Hippocampal formation (tissue), 2 donors: ENCODE measurements around the gene SCAMP2.

Experiments
- DNase-seq, 2 donors: peaks; one replicate each; lab custom pipeline; 2025; lab: John Stamatoyannopoulos, UW

The SCAMP2 gene

DNA sequence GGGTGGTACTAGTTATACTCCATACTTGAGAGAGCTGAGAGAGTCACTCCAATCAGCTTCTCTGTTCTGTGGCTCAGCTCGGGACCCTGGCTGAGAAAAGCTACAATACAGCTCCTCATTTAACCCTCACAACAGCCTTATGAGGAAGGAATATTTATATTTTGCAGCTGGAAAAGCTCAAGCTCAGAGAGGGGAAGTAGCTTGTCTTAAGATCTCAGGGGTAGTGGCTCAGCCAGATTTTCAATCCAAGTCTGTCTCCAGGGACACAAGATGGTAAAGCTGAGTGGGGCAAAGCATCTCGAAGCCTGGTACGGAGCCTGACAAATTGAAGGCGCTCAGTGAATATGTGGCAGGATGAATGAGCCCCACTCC, 14.8 kb downstream of the SCAMP2 start:
- DNase-seq: no peak

DNA sequence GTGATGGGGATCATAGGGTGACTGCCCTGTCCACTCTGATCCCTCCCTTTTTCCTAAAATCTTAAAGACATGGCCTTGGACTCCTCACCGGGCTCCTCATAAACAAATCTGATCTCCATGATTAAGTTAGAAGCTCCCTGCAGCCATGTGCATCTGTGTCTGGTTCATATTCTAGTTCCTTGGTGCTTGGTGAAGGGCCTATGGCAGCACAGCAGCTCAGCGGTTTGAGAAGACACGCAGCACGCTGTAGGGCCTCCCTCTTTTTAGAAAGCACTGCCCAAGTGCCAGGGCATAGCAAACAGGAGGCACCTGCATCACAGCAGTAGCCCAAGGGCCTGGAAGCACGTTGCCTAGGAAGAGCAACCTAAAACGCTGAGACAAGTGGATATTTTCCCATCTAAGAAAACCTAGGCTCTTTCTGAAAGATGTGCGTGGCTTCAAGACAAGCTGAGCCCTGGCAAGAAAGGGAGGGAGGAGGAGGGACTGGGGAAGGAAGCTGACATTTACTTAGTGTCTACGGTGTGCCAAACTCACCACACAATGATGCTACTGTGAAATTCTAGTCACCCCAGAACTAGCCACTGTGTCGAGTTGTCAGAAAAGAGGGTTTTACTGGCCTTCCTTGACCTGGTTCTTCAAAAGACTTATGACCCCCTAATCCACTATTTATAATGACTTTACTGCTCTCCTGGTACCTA, 15.3 kb downstream of the SCAMP2 start:
- no peak for DNase-seq

DNA sequence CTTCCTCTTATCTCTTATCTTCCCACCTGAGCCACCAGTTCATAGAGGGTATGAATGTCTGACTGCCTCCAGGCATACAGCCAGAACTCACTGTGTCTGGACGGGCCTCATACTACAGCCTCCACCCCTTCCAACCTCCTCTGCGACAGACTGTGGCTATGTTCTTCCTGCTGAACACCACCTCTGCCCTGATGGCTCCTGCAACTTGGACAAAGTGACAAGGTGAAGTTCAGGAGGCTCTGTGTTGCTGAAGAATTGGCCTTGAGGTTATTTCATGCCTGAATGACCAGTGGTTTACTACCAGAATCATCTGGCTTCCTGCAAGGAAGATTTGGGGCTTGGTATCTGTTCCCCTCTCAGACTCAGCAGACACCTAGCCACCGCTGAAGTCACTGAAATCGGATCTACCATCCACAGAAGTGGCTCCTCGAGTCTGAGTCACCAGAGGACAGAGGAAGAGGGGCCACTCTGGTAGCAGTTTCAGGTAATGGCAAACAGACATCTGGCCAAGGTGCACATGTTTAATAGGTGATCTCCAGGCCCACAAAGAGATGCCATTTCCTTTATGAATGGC, 16.0 kb downstream of the SCAMP2 start:
- no peak for DNase-seq

DNA sequence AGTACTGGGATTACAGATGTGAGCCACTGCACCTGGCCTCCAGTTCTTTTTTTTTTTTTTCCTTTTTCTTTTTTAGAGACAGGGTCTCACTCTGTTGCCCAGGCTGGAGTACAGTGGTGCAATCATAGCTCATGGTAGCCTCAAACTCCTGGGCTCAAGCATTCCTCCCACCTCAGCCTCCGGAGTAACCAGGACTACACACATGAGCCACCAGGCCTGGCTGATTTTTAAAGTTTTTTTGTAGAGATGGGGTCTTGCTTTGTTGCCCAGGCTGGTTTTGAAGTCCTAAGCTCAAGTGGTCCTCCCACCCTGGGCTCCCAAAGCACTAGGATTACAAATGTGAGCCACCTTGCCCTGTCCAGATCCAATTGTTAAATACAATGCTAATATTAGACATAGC, 16.6 kb downstream of the SCAMP2 start:
- no peak for DNase-seq

DNA sequence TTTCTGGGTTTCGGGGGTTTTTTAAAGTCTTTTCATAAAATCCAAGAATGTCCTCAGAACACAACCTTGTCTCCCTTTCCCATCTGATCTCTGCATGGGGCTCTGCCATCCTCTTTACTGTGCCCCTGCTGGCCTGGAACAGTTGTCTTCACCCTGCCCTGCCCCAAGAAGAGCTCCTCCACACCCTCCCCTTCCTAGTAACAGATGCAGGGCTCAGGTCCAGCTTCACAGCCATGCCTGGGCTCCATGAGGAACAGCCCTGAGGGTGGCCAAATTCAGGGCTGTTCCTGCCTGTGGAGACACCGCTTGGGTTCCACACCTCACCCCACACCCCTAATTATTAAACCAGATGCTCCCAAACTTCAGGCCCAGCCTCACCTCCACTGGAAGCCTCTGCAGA, 17.3 kb downstream of the SCAMP2 start:
- no peak for DNase-seq

DNA sequence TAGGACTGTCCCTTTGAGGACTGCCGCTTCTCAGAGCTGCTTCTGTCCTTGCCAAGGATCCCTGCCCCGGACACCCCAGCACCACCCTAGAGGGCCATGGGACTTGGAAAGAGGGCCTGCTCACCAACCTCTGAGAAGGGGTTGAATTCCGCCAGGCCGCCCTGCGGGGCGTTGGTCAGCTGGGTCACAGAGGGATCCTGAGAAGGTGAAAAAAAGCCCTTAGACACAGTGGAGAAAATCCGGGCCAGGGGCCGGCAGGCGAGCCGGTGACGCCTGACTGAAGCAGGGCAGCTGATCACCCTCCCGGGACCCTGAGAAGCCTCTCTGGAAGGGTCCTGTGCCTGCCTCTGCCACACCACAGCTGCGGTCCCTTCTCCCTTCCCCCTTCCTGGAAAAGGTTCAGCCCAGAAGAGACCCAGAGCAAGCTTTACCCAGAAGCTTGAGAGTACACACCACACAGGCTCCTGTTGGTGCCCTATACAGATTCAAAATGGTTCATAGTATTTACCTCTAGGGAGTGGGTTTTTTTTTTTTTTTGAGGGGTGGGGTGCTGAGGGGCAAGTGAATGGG, 18.6 kb downstream of the SCAMP2 start:
- no peak for DNase-seq

DNA sequence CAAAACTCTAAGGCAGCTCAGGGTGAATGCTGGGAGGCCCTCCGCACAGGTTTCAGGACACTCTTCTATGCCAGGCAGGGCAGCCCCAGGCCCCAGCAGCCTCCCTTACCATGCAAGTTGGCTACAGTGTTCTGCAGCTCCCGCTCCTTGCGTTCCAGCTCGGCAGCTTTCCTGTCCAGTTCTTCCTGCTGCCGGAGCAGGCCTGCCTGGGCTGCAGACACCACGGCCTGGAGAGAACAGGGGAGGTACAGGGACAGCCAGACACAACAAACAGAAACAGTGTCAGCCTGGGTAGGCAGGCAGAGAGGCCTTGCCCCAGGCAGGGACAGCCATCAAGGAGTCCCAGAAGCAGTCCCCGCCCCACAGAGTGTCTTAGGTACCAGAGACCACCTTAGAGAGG, 21.2 kb downstream of the SCAMP2 start:
- DNase-seq: no peak

DNA sequence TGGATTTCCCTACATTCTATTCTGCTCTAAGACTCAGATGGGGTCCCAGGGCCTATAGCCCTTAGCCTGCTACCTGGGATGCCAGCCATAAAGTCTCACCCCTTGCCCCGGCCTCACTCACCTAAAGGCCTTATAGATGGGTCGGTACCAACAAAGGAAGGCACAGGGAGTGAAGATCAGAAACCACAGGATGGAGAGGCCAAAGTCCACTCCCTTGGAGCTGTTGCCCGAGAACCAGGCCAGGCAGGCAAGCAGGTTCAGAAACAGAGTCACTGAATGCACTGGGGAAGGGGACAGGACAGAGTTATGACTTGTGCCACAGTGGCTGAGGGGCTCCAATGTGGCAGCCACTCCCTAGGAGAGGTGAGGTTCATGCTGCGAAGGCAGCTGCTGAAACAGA, 22.8 kb downstream of the SCAMP2 start:
- no peak for DNase-seq

DNA sequence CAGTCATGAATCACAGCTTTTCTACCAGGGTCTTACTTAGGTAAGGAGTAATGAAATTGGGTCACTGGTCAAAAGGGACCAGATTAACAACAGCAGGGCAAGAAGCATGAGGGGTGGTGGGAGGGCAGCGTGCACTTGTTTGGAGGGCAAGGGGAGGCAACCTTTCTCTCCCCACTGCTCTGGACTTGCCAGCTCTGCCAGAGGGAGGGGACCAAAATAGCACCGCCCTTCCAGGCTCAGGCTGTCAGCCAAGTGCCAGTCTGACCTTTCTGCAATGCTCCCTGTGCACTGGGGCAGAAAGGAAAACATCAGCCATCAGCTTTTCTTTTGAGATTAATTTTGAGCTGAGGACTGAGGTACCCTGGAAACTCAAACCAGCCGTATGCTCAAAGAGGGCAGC, 25.7 kb downstream of the SCAMP2 start:
- no peak for DNase-seq

DNA sequence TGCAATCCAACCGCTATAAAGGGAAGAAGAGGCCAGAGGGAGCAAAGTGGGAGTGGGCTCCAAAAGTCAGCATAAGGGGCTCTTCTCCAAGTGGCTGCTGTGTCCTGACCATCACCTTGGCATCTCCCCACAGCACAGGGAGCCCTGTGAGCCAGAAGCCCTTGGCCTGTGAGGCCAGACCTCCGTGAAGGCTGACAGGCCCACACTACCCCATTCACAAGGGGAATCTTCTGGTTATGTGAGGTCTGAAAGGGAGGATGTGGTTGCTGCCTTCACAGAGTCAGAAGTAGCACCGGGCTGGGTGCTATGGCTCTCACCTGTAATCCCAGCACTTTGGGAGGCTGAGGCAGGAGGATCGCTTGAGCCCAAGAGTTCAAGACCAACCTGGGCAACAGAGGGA, 27.6 kb downstream of the SCAMP2 start:
- no peak for DNase-seq

DNA sequence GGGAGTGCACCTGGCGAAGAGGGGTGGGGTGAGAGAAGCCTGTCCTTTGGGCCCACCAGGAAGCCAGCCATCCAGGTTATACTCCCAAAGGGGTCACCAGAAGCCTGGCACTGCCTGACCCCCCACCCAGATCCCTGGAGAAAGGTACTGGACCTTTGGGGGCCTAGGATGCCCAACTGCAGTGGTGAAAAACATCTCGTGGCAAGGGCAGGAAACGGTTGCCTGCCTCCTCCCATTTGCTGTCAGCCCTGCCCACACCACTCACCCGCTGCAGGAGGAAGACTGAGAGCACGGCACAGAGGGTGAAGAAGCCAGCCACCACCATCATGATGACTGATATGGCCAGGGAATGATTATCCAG, 28.0 kb downstream of the SCAMP2 start:
- DNase-seq: no peak

DNA sequence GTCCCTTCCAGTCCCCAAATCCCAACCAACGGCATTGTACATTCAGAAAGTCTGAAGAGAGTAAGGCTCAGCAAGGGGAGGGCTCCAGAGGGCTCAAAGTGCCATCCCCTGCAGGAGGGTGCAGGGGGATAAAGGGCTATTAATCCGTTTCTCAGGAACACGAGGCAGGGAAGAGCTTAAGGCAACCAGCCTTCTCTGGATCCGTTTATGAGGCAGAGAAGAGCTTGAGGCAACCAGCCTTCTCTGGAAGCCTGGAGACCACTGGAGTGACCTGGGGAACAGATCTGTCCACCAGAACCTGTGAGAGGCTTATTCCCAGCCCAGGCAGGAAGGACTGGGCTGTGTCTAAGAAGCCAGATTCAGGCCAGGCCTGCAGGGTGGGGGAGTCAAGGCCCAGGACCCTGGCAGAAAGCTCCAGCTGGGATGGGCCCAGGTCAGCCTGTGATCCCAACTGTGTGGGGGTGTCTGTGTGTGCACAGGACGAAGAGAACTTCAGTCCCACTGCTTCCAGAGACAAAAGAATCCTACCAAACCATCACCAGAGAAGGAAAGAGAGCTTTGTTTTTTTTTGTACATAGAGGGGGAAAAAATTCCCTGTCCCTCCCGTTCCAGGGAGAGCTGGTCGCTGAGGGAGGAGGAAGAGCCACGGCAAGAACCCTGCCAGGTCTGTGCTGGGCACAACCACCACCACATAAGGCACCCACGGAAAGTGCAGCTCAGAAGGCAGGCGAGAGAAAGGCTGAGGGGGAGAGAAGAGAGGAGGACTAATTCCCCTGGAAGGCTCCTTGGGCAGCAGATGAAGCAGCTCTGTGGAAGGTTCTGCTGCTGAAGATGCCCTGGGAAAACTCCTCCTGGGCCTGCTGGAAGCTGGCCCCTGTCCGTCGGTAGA, 28.6 kb downstream of the SCAMP2 start:
- no peak for DNase-seq

DNA sequence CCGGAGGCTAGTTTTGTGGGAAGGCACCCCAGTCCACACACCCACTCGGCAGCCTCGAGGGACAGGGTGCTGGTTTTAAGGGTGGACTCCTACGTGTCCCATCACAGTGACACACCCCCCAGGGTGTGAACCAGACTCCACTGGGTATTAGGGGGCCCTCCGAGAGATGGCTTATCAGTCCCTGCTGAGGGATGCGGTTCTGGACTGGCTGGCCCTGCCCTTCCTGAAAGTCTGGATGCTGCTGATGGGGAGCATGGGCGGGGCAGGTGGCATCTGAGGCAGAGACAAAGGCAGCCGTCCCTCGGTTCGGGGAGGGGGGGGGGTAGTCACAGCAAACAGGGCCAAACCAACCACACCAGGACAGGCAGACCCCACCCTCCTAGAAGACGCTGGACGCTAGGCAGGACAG, 29.3 kb downstream of the SCAMP2 start:
- DNase-seq: no peak

DNA sequence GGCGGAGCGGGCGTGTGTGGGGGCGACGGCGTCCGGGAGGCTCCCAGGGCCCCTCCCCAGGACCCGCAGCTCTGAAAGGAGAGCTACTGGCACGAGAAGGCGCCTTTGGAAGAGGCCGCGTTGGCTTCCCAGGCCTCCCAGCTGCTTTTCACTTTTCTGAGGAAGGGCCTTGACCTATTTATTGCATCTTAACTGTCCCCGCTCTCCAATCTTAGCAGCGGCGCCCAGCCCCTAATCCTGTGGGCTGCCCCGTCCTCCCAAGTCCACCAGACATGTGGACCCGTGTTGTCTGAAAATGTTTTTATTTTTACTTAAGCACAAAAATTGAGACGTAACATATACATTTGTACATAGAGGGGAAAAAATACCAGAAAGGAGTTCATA, 29.7 kb downstream of the SCAMP2 start:
- no peak for DNase-seq

DNA sequence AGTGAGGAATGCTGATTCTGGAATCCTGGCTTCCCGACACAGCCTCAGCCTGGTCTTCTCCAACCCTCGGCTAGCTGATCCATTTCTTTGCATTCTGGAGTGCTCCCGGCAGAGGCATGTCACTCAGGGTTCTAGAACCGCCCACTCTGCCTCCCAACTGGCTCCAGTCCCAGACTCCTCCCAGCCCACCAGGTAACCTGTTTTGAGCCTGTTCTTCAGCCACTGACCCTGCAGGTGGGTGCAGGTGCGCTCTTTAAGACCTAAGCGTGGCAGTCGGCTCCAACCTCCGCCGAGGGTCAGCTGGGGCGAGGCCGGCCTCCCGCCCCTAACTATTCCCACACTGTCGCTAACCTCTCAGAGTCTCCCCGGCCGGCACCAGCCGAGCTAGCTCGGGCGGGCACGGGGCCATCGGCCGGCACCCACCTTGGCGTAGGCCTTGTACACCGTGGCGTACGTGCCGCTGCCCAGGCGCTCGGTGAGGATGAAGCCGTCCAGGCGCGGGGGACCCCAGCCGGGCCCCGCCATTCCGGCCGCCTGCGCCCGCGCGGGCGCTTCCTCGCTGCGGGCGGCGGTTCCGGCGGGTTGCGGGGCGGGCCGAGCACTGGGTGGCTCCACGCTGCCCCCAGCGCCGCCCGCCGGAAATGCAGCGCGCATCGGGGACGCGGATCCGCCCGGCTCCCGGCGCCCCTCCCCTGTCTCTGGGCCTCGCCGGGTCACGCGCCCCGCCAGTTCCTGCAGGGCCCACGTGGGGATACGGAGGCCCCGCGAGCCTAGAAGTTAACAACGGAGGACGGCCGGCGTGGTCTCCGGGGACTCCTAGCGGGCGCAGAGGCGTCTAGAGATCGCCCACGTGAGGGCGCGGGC, 30.4 kb downstream of the SCAMP2 start, which contains the start of gene ULK3:
Gene ULK3 (minus strand): TSS at position 576 of the 864 bp plus-strand sequence. CDS start 51 bp downstream, at position 525.
- peak; percentile 80 to 85 for DNase-seq

DNA sequence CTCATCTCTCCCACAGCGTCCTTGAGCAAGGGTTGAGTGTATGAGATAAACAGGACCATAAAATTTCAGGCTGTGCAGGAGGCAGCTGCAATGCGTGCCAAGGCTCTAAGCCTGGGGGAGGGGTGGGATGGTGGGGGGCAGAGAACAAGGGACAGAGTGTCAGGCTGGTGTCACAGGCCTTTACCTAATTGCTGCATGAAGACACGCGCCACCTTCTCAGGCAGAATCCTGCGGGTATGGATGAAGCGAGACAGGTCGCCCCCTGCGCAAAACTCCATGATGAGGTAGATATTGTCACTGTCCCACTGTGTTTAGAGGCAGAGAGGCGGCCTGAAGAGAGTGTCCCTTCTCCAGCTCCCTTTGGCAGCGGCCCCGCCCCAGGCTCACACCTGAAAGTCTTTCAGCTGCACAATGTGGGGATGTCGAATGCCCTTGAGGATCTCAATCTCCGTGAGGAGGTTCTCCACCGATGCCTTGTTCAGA, 31.2 kb downstream of the SCAMP2 start:
- DNase-seq: no peak

DNA sequence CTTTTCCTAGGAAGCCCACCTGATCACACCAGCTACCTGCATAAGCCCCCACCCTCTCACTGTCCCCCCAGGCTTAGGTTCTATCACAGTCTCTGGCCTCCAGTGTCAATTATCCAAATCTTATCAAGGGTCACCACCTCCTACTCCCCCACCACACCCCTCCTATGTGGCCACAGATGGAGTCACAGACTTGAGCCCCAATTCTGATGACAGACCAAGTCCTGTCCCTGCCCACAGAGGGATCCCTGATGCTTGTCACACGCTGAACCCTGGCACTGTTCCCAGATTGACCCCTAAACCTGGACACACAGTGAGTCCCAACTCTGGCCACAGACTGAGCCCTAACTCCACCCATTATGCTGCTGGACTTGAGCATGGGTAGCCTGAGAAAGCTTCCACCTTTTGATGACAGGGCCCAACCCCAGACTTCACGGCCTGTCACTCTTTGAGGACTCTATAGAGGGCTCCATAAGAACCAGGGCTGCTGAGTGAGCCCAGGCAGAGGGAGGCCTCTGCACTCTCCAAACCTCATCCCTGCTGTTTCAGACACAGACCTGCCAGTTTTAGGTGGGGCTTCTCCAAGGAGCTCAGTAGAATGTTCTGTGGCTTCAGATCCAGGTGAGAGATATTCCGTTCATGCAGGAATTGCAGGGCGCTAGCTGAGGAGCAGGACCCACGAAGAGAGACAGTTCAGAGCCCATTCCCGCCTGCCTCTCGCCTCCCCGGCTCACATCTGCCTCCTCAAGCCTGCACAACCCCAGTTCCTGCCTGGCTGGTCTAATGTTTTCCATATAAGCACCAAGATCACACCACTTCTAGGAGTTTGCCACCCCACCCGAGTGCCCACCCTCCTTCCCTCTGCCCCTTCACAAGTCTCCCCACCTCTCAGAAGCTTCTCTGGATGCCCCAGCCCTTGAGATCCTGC, 32.1 kb downstream of the SCAMP2 start:
- no peak for DNase-seq

DNA sequence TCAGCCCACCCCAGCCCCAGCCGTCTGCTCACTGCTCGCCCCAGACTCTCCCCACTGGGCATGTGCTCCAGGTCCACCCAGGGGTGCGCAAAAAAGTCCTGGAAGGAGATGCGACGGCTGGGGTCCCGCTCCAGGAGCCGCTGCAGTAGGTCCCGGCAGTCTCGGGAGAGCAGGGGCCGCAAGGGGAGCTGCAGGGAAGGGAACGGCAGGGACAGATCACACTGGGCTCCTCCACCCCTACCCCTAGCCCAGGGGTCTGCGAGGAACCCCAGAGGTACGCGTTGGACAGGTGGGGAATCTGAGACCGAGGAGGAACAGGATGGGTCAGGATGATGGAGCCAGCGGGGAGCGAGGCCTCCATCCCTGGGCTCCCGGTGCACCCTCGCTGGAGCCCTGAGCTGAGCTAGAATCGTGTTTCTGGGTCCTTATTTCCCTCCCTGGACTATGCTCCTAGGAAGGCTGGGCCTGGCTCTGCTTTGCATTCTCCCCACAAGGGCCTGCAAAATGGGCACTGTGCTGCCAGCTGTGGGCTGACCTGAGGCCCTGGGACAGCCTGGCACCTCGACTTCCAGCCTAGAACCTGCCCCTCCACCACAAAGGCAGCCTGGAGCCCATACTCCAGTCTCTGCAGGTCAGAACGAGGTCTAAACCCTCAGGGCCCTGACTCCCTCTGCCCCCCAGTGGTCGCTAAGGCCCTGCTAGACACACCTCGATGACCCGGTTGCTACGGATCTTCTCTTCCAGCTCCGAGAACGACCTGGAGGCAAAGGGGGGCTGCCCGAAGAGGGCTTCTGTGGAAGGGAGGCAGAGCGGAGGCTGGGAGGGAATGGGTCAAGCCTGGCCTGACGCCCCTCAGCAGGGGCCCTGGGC, 33.4 kb downstream of the SCAMP2 start:
- no peak for DNase-seq

DNA sequence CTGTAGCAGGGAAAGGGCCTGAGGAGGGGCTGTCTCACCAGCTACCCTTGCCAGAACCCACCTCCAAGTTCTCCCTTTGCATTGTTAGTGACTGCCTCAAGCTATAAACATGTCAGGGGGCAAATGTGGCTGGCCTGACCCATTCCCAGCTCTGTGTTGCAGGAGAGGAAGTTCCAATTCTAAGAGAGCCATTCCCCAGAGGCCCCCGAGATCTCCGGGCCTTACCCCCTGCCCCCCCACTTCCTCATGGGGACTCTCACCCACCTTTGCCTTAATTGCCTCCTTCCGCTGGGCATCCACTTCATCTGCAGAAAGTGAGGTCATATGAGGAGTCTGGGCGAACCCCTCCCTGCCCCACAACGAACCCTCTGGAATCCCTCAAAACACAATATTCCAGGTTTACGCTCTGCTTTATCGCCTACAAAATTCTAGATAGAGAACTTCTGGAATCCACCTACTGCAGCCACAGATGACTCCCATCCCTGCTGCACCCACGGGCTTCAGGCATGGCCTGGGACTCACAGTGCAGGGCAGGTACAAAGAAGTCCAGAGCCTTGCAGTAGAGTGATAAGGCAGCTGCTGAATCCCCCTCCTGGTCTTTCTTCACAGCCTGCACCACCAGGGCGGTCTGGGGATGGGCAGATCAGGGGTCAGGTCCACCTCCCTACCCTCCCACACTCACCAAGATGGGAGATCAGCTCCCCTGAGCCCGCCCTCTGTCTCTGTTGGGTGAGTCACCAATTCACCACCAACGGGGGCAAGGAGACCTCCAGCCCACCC, 34.2 kb downstream of the SCAMP2 start:
- no peak for DNase-seq
